Epithelial cell of esophagus (primary cell): ENCODE data around the gene SSU72.

Experiments
- DNase-seq: peaks from one replicate; pipeline ENCODE4 v3.0.0; 2010; ENCODE audit warnings: low read depth
- H3K4me3 ChIP-seq: 2 replicates; pipeline ENCODE4 v1.5.1; 2011; ENCODE audit warnings: mild to moderate bottlenecking, low read length, control low read depth
- CTCF ChIP-seq: IDR thresholded peaks from 2 replicates; pipeline ENCODE4 v1.5.1; 2011; ENCODE audit warnings: low read depth, mild to moderate bottlenecking, low read length, control low read depth, inconsistent platforms; ENCODE audit not compliant: insufficient read depth; ENCODE audit errors: missing control alignments

Gene SSU72

DNA sequence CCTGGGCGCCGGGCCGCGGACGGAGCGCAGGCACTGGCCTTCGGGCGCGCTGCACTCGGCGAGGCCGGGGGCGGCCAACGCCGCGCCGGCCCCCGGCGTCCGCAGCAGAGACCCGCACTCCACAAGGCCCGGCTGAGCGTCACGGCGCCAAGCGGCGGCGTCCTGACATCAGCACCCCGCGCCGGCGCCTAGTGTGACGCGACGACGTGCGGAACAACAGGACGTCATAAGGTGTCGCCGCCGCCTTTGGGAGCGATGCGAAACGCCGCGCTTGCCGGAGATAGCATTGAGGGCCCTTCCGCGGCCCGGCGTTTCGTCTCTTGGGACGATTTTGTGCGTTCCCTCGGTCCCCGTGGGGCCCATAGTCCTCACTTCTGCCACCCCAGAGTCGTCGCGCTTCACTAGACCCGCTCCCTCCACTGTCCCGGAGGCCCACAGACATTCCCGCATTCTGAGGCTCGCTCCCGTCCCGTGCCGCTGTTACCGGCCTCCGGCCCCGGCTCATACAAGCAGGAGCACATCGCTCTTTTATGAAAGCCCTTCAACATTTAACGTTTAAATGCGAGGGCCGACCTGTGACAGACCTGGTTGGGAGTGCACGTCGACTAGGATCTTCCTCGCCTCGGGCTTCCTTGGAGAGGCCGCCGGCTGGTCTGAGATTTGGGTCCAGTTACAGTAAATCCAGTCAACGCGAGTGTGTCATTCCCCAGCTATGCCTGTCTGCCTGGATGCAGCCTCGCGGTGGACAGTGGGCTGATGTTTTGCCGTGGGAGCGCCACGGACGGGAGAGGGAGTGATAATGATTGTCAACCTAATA is at the start of gene SSU72:
Gene SSU72 (minus strand): TSS at position 143 of the 817 bp plus-strand sequence. CDS start 306 bp downstream, outside the sequence.
- DNase-seq = peak; percentile 94
- H3K4me3 ChIP-seq = peak within 1 kb of the TSS; percentile 96
- no peak for TF ChIP-seq CTCF

DNA sequence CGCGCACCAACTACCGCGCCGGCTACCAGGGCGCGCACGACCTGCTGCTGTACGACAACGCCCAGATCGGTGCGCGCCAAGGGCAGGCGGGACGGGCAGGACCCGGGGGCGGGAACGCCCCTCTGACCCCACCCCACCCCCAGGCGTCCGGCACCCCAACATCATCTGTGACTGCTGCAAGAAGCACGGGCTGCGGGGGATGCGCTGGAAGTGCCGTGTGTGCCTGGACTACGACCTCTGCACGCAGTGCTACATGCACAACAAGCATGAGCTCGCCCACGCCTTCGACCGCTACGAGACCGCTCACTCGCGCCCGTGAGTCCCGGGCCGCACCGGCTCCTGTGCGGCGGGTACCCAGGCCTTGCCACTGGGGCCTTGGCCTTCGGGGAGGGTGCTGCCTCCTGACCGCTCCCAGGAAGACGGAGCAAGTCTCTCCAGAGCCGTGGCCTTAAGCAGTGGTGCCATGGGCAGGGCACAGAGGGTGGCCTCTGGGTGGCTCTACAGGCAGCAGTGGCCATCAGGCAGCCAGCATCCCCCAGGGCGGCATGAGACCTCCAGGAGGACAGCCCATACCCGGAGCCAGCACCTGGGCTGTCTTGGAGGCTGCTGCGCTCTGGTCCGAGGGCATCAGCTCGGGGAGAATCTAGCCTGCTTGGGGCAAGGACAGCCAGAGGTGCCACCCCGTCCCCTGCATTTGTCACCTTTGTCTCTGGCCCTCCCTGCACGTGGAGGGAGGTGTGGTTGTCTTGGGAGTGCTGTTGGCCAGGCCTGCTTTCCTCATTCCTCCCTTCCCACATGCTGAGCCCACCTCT is 49.2 kb upstream of the SSU72 start:
- no peak overlapping the region for H3K4me3 ChIP-seq
- TF ChIP-seq CTCF = no peak
- no peak for DNase-seq

DNA sequence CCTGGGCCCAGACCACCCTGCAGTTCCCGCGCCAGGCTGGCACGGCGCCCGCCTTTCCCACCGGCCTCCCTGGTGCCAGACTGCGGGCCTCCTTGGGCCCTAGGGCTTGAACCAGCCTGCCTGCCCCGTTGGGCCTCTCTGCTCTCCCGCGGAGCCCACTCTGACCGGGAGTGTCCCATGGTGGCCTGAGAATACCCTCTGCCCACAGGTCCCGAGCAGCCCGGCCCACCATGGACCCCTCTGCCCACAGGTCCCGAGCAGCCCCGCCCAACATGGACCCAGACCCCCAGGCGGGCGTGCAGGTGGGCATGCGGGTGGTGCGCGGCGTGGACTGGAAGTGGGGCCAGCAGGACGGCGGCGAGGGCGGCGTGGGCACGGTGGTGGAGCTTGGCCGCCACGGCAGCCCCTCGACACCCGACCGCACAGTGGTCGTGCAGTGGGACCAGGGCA is 48.5 kb upstream of the SSU72 start:
- no peak for TF ChIP-seq CTCF

DNA sequence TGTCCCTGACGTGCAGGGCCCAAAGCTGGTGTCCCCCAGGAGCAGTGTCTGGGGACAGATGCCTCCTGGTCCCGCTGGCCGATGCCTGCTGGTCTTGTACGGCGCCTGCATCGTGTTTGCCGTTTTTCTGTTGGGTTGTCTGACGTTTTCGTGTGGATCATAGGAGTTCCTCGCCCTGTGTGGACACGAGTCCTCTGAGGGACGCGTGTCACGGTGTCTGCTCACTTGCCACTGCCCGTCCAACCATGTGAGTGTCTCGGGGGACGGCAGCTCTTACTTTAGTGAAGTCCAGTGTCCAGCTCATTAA is 48.1 kb upstream of the SSU72 start:
- TF ChIP-seq CTCF = no peak
- no peak for DNase-seq
- H3K4me3 ChIP-seq = no peak overlapping the region

More for the DNA sequence above, 48.5 kb upstream of the SSU72 start:
- DNase-seq = no peak
- H3K4me3 ChIP-seq = no peak overlapping the region

GRCh38 chr1:1622010-1622787 is 47.5 kb upstream of the SSU72 start:
- no peak for TF ChIP-seq CTCF
- no peak overlapping the region for H3K4me3 ChIP-seq
- no peak for DNase-seq

GRCh38 chr1:1621173-1622009 is 46.7 kb upstream of the SSU72 start:
- no peak for DNase-seq
- no peak overlapping the region for H3K4me3 ChIP-seq
- TF ChIP-seq CTCF = no peak
